DMS153 treated with DMSO at 0.1 percent for 48 hours (cell line): ENCODE data around the gene CFAP141.
"Not testable (repeated sequence)": the region's sequence is repeated elsewhere in the genome, so short reads cannot be mapped to it uniquely, and the experiment has no call there.

Experiments
- DNase-seq: peaks from one replicate; lab custom pipeline; 2025; ENCODE audit not compliant: unreplicated experiment; lab: John Stamatoyannopoulos, UW

The CFAP141 gene

DNA sequence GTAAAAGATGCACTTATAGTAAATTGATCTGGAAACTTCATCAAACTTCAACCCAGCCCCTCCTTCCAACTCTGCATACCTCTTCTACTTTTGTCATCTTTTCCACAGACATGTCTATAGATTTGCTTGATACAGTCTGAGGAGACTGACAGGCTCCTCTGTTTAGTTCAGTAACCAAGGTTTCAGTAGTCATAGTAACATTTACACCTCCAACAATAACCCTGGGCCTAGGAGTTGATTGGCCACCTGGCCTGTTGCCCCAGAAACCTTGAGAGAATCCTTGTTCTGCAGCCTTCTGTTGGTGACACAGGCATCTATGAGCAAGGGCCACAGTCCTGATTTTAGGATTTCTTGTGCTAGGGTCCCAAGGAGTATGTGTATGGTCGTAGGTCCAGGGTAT is at the start of gene CFAP141:
CFAP141 (minus strand) TSS at position 138 of the 400 bp plus-strand sequence; CDS start at position 112, 26 bp downstream.
- DNase-seq = peak; percentile 16

DNA sequence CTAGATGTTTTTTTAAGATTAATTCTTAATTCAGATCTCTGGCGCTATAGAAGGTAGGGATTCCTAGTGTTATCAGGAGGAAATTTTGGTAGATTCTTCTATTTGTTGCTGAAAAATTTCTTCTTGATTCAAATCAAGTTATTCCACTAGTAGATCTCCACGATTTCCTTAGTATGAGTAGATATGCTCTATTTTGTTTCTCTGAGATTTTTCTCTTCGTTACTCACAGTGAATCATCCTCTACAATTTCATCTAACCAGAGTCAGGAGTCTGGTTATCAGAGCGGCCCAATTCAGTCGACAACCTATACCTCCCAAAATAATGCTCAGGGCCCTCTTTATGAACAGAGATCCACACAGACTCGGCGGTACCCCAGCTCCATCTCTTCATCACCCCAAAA is 47.5 kb upstream of the CFAP141 start:
- DNase-seq = no peak

DNA sequence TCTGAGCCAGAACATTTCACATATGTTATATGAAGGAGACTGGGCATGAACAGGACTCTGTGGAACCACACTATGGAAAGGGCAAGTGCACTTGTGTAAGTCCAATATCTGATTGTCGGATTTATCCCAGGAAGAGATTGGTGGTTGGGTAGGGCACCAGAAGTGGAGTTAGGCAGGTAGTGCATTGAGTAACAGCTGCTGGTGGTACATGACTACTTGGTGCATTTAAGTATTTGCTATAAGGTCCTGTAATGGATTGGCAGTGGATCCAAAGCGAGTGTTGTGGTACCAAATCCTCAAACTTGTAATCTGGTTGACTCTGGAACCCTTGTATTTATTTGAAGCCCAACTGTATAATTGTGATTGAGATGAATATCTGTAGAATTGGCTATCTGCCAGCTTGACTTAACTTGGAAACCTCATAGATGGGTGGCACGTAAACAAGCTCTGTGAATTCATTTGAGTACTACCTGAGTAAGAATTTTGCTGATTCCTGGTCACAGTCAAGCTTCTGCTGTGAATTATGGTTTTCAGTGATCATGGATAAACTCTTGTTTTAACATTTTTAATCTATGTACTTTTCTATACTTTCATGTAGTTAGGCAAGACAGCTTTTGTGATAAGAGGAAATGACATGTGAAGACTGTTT is 35.7 kb upstream of the CFAP141 start:
- DNase-seq = no peak

DNA sequence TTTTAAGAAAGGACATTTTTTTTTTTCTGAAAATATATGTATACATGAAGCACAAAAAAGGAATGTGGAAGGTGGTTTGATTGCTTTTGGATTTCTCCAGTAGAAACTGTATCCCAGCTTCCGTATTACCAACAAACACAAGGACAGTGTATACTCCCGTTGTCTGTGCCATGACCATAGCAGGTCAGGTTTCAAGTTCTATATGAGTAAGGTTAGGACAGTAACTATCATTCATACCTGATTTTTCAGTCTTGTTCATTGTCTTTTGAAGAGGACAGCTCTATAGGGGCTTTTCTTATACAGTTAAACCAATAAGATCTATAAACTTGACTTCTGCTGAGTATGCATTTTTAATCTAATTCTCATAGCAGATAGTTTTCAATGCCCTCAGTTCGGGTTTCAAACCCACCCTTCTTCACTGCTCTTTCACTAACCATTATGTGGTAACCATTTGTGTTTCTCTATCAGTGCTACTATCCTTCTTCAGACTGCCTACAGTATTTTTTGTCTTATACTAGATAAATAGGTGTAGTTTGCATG is 34.2 kb upstream of the CFAP141 start:
- DNase-seq = no peak

DNA sequence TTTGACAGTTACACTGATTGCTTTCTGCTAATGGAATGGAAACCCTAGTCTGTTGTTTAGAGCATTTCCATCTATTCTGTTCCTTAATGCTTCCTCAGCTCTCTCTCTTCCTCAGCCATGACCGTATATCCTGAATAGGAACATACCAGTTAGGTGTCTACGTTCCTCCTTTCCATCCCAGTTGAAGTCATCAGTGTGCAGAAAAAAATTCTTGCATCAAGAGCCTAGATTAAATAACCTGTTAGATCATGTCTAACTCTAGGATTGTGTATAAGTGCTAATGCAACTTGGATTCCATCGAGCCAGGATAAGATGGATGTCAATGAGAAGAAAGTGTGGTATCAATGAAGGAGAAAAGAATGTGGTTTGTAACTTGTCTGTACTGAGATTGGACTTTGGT is 33.4 kb upstream of the CFAP141 start:
- DNase-seq = no peak

DNA sequence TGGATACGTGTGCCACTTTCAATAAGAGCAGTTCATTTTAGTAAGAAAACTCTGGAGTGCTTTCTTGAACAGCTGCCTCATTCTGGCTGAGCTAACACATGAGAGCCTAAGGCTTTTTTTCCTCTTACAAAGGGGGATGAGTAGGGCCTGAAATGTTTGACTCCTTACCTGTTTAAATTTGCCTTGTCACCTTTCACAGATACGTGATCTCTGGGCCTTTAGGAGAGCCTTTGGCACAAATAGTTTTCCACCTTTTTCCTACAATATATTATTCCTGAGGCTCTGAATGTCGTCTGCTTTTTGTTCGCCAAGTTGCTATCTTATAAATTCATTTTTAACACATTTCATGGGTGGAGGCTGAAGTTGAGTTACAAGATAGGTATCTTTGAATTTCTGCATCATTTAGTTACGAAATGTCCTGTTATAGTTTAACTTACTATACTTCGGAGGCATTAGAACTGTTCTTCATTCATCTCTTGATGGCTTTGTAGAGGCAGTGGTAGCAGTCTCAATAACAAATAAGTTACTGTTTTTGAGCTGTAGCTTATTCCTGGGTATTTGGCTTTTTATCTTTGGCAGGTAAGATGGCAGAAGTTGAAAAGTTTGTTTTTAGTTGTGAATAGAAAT is 31.9 kb upstream of the CFAP141 start:
- DNase-seq = no peak

DNA sequence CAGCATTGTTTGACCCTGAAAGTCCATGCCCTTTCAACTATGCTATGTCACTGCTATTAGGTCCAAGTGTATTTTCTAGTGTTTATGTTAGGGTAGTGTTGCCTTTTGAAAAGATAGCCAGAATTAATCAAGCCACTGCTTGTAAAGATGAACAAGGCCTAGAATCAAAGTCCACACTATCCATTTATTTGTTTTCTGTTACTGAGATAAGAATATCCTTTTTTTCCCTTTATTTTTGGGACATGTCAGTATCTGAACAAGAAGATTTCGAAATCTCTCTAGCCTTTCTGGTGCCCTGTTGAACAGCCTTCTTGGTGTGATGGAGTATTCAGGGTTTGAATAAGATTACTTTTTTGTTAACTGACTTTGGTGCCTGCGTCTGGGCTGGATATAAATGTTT is 31.3 kb upstream of the CFAP141 start:
- no peak for DNase-seq

DNA sequence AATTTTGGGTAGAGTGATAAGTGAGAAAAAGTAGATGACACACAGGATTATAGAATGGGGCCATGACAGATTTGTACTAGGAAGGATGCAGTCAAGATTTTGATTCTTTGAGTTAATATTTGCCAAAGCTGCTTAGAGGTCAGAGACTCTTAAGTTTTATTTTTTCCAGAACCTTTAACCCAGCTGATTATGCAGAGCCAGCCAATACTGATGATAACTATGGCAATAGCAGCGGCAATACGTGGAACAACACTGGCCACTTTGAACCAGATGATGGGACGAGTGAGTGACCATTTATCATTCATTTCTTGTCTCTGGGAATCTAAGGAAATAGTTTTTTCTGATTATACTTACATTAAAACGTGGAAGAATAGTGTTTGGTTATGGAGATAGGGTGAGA is 30.7 kb upstream of the CFAP141 start:
- DNase-seq = no peak

DNA sequence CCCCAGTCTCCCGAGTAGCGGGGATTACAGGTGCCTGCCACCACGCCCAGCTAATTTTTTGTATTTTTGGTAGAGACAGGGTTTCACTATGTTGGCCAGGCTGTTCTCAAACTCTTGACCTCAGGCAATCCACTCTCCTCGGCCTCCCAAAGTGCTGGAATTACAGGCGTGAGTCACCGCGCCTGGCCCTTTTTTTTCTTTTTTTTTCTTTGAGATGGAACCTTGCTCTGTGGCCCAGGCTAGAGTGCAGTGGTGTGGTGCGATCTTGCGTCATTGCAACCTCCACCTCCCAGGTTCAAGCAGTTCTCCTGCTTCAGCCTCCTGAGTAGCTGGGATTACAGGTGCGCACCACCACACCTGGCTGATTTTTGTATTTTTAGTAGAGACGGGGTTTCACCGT is 27.0 kb upstream of the CFAP141 start:
- DNase-seq = not testable (repeated sequence)

DNA sequence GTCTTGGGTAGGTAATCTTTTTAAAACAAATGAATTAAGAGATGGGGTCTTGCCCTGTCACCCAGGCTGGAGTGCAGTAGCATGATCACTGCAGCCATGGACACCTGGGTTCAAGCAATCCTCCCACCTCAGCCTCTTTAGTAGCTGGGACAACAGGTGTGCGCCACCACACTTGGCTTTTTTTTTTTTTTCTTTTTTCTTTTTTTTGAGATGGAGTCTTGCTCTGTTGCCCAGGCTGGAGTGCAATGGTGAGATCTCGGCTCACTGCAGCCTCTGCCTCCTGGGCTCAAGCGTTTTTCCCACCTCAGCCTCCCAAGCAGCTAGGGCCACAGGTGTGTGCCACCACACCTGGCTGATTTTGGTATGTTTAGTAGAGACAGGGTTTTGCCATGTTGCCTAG is 25.0 kb upstream of the CFAP141 start:
- DNase-seq = not testable (repeated sequence)

DNA sequence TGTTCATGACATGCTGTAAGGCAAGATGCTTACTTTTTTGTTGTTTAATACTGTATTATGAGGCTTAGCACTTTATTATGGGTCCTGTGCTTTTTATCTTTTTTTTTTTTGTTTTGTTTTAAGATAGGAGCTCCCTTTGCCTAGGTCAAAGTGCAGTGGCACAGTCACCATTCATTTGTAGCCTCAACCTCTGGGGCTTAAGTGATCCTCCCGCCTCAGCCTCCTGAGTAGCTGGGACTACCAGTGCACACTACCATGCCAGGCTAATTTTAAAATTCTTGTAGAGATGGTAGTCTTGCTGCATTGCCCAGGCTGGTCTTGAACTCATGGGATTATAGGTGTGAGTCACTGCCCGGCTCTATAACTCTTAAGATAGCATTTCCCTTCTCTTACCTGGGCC is 19.2 kb upstream of the CFAP141 start:
- DNase-seq = no peak

DNA sequence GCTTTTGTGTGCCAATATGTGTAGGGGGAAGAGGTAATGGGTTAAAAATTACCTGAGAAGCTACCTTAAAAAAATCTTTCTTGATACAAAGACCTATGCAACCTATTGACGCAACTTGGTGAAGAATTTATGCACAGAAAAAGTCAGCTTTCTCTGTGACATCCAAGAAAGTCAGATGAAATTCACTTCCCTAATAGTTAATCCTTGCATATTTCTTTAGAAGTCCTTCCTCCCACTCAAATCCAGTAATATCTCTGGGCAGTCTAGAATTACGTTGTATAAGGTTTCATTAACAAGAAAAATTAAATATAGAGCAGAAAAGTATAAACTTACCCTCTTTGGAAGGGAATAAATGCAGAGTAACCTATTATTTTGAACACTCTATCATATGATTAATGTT is 17.5 kb upstream of the CFAP141 start:
- DNase-seq = no peak

DNA sequence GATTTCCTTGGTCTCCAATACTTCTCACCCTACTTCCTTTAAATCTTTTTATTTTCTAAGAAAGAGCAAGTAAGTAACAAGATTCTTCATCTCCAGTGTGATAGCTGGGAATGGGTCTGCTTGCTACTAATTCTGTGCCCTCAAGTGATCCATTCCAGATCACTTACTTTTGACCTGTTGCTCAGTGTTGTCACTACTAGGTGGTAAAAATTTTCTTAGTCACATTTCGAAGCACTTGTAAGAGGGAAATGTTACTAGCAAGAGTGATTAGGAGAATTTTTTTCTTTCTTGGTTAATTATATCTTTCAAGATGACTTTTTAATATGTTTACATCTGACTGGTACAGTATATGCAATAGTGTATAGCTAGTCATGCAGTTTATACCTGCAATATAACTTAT is 16.8 kb upstream of the CFAP141 start:
- no peak for DNase-seq

DNA sequence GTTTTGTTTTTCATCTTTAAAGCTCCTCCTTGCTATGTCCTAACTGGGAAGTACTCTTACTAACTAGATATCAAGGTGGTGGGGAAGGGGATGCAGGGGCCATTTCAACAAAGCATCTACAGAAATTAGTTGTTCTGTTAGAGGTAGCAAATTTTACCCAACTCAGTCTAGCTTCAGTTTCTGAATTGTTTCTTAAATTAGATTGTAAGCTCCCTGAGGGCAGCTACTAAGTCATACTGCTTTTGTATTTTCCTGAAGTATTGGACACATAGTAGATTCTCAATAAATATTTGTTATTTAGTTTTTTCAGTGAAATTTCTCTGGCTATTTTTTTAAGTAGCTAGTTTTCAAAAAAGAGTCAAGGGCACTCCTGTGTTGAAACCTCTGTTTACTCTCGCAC is 16.4 kb upstream of the CFAP141 start:
- no peak for DNase-seq

DNA sequence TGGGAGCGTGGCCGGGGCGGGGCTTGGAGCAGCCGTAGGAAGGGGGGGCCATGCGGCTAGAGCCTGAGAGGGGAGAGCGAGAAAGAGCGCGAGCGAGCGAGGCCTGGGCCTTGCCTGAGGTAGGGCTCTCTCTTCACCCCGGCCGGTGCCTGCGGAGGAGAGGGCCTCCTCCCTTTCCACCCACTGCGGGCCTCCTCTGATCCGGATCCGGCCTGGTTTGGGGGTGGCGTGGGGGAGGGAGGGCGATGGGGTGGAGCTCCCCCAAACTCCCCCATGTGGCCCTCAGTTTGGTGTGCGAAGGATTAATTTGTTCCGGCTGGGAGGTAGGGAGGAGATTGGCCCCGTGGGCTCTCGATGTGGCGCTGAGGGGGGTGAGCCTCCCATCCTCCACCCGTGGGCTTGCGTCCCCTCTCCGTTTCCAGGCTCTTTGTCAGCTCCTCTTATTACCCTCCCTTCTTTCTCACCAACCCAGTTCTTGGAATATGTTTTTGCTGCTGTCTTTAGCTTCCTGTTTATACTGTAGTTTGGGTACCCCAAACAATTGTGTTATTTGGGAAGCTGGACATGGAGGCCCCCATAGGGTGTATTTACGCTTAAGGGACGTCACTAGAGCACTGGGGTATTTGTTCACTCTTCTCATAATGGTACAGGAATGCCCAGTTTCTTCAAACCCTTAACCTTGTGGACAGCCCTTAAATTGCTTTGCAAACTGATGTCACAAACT is 15.3 kb upstream of the CFAP141 start:
- DNase-seq = peak; percentile 31

DNA sequence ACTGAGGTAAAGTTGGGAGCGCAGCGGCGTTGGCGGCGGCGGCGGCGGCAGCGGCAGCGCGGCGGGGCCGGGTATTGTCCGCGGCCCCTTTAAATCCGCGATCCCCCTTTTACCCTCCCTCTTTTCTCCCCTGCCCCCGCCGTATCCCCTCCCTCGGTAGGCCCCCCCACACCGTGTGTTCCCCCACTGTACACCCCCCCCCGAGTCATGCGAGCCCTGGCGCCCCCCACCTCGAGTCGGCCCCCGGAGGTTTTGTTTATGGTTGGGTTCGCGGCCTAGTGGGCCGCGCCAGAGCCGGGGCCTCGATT is 14.8 kb upstream of the CFAP141 start:
- no peak for DNase-seq

DNA sequence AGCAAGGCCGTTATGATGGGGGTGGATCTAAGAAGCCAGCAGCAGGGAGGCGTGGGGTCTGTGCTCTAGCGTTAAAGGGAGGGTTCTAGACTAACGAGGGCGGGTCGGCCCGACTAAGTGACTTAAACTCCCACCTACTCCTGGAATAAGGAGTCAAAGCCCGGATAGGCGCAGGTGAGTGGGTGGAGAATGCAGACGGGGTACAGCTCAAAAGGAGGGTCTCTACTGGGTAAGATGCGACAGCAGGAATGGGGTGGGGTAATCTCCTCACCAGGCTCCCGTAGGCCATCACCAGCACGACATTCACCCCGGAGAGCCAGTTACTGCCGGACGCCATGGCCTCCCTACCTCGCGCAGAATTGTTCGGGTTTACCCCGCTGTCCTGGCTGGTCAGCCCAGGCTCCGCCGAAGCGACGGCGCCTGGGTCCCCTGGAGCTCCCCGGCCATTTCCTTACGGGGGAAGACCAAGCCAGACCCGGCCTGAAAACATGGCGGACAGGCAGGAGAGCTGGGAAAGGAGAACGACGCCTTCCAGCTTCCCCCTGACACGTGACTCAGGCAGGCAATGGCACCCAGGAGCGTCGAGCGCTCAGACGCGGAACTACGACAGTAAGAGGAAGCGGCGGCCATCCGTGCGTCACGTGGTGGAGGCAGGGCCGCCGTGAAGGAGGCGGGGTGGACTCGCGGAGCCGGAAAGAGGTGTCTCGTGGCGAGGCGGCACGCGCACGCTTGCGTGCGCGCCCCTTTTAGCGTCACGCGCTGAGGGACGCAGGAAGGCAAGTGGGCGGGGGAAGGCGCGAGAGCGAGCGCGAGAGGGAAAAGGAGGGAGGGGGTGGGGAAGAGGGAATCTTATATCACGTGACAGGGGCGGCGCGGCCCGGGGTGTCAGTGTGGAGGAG is 14.2 kb upstream of the CFAP141 start, which contains the start of gene UBAP2L:
UBAP2L (plus strand) TSS at position 885 of the 899 bp plus-strand sequence. CDS start 4,169 bp downstream, outside the sequence.
- peak; percentile 99 for DNase-seq

DNA sequence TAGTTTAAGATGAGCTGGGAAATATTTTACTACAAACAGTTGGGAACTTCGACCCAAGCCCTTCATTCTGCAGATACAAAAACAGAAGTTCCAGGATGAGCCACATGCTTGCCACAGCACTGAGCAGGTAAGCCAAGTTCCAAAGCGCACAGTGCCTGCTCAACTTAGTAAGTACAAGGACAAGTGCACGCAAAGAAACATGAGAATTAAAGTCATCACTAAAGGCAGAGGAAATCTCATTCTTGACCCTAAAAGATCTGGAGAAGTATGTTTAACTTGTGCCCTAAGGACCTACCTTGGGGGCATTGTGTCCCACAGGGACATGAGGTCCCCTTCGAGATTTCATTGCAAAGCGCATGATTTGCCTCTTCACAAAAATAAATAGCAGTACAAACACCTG is 13.4 kb upstream of the CFAP141 start:
- DNase-seq = no peak

DNA sequence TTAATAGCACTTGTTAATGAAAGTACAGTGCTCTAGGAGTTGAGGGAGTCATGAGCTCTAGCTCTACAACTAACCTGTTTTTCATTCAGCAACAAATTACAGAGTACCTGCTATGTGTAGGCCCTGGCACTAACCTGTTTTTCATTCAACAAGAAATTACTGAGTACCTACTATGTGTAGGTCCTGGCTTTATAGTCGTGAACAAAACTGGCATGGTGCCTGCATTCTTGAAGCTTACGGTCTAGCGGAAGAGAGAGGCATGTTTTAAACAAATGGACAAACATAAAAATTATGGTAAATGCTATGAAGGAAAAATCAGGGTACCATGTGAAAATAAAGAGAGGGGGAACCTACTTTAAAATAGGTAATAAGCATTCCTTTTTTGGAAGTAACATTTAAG is 12.4 kb upstream of the CFAP141 start:
- DNase-seq = no peak

DNA sequence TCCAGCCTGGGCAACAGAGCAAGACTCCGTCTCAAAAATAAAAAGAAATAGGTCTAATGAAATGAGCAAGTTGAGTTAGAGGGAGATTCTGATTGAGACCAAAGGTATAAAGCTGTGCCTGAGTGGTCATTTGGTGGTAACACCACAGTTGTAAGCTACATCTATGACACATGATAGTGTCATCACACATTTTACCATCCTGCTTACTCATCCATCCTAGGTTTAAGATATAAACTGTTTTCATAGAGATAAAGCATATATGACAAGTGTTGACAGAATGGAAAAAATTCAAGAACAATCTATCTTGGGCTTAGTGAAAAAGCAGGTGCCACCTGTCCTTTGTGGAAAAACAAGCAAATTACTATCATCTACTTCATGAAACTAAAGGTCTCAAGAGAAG is 7.1 kb upstream of the CFAP141 start:
- DNase-seq = no peak

DNA sequence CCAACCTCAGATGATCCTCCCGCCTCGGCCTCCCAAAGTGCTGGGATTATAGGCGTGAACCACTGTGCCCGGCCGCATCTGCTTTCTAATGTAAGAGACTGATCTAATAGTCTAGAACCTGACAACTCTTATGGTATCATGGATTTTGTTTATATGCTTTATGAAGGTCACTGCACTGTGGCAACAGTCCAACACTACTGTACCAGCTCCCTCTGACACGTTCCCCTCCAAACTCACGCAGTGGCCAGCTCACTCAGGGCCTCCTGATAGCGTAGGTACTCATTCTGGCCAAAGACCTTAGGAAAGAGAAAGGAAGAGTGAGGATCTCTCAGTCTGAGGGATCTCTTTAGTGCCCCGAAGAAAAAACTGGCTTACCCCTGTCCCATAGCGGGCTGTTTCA is 6.0 kb upstream of the CFAP141 start:
- DNase-seq = no peak
